Mammary epithelial cell (primary cell): ENCODE results near the gene LGALS3.

Experiments used
- CTCF ChIP-seq, 2 donors: IDR thresholded peaks in 1 of 2; conservative IDR thresholded peaks in 1 of 2; 2 replicates each; pipeline ENCODE4 v1.5.1; 2011 to 2012; ENCODE audit warnings: inconsistent platforms in 2 of 2, low read length in 2 of 2, mild to moderate bottlenecking in 2 of 2, control low read depth in 1 of 2, low read depth in 1 of 2; ENCODE audit not compliant: insufficient read depth in 1 of 2; ENCODE audit errors: extremely low read depth in 1 of 2
- EZH2 ChIP-seq: IDR thresholded peaks from 2 replicates; pipeline ENCODE4 v1.6.1; 2012; ENCODE audit warnings: low read length, inconsistent platforms, borderline replicate concordance

GRCh38 chr14:55127460-55127951, 1.5 kb upstream of the LGALS3 start:
- TF ChIP-seq CTCF (conservative IDR thresholded peaks at IDR 0.05 in 1 of 2, IDR thresholded peaks at IDR 0.05 in 1 of 2; ENCODE audit: extremely low read depth in 1 of 2, insufficient read depth in 1 of 2, low read depth in 1 of 2, low read length in 2 of 2) (no peak), EZH2 (no peak)
